ENCODE data around the gene ABHD12.
A peak's percentile ranks its signal among the peaks of the same experiment; 100 is the strongest.

The ABHD12 gene

DNA sequence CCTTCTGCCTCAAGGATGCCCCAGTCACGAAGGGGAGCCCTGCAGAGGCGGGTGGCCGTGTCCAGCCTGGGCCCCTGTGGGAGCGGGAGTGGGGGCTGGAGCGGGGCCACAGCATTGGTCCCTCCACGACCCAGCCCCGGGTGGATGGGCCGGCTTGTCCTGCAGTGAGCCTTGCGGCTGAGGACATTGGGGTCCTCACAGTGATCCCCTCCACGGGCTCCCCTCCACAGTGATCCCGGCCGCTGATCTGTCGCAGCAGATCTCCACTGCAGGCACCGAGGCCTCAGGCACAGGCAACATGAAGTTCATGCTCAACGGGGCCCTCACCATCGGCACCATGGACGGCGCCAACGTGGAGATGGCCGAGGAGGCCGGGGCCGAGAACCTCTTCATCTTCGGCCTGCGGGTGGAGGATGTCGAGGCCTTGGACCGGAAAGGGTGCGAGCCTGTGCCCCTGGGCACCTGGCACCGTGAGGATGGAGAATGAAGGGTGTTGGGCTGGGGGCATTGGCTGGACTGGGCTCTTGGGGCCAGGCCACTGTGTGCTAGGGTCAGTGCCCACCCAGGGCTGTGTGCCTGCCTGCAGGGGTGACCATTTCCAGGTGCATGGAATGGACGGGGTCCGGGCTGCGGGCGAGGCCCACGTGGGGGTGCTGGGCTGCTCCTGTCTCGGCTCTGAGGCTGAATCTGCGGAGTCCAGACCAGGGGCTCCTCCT is 98.3 kb downstream of the ABHD12 start:
- Histone ChIP-seq H3K27me3 (ENCODE audit: control insufficient read depth in 2 of 2, insufficient read depth in 2 of 2, low read length in 2 of 2) (no peaks in the 10 kb centered on the region), H3K9ac (ENCODE audit: low read depth in 1 of 2, low read length in 2 of 2) (no peak overlapping the region), H3K27ac (ENCODE audit: low read depth in 2 of 2, low read length in 2 of 2) (peak overlapping the region in 1 of 2 donors; percentile 4), H3K9me3 (ENCODE audit: control insufficient read depth in 2 of 2, low read length in 2 of 2) (no peaks in the 10 kb centered on the region), H3K36me3 (ENCODE audit: control insufficient read depth in 2 of 2, insufficient read depth in 2 of 2, low read length in 2 of 2) (peaks cover 69 to 82% of the 10 kb centered on the region in 2 donors), H3K4me1 (ENCODE audit: control insufficient read depth in 2 of 2, insufficient read depth in 2 of 2, low read length in 2 of 2) (peaks cover 20% of the 10 kb centered on the region in 2 donors), H3K4me3 (ENCODE audit: low read length in 2 of 2) (no peak overlapping the region)

DNA sequence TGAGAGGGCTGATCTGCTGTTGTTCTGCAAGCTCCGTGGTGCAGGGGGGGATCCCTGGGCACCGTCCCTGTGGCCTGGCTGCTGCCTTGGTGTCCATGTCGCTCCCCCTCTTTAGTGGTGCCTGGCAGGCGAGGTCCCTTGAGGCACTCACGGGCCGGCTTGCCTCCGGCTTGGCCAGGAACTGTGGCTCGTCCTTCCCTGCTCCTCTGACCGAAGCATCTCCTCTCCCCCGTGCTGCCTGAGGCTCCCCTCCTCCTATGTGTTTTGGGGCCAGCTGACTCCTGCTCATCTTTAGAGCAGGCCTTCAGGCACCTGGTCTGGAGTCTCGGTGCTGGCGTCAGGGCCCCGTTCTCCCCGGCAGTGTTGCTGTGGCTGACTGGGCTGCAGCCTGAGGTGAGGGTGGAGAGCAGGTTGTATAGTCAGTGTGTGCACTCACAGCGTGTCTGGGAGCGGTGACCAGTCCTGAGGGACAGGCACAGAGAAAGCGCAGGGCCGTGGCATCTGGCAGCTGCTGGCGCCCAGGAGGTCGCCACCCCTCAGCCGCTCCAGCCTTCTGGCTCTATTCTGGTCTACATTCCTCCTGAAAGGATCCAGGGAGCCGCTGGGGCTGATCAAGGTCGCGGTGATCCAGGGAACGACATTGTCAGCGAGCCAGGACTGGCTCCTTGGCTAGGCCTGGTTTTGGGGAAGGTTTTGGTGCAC is 99.1 kb downstream of the ABHD12 start:
- no peaks in the 10 kb centered on the region for H3K27me3 ChIP-seq (ENCODE audit: control insufficient read depth in 2 of 2, insufficient read depth in 2 of 2, low read length in 2 of 2)
- peaks cover 68 to 83% of the 10 kb centered on the region in 2 donors for H3K36me3 ChIP-seq (ENCODE audit: control insufficient read depth in 2 of 2, insufficient read depth in 2 of 2, low read length in 2 of 2)
- no peak overlapping the region for H3K9ac ChIP-seq (ENCODE audit: low read depth in 1 of 2, low read length in 2 of 2)
- H3K4me3 ChIP-seq (ENCODE audit: low read length in 2 of 2), result no peak overlapping the region
- H3K27ac ChIP-seq (ENCODE audit: low read depth in 2 of 2, low read length in 2 of 2), result peak overlapping the region in 1 of 2 donors; percentile 4
- peaks cover 16 to 17% of the 10 kb centered on the region in 2 donors for H3K4me1 ChIP-seq (ENCODE audit: control insufficient read depth in 2 of 2, insufficient read depth in 2 of 2, low read length in 2 of 2)
- no peaks in the 10 kb centered on the region for H3K9me3 ChIP-seq (ENCODE audit: control insufficient read depth in 2 of 2, low read length in 2 of 2)

DNA sequence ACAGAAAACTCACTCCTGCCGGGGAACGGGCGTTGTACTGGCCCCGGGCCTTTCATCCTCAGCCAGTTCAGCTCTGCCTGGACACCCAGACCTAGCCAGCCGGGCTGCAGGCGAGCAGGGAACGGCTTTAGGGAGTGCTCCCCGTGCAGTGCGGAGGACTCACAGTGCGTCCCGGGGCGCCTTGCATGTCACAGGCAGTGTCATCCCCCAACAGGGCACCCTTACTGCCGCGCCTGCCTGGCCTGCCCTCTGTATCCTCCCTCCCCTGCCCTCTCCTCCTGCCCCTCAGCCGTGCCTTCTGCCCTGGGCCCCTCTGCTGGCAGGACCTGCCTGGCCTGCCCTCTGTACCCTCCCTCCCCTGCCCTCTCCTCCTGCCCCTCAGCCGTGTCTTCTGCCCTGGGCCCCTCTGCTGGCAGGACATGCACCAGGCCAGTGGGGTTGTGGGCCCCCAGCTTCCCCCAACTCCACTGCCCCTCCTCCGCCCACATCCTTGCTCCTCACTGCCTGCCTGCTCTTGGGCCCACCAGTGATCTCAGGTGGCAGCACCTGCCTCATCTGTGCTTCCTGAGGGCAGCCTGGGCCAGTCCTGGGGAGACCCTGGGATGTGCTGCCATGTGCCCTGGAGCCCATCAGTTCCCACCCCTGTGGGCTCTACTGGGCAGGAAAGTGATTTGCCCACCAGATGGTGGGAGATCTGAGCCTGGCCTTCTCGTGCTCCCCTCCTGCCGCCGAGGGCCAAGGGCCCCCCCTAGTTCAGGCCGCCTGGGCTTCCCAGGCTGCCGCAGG is 99.8 kb downstream of the ABHD12 start:
- Histone ChIP-seq H3K27me3 (ENCODE audit: control insufficient read depth in 2 of 2, insufficient read depth in 2 of 2, low read length in 2 of 2) (no peaks in the 10 kb centered on the region), H3K27ac (ENCODE audit: low read depth in 2 of 2, low read length in 2 of 2) (no peak overlapping the region), H3K4me1 (ENCODE audit: control insufficient read depth in 2 of 2, insufficient read depth in 2 of 2, low read length in 2 of 2) (peaks cover 8 to 12% of the 10 kb centered on the region in 2 donors), H3K36me3 (ENCODE audit: control insufficient read depth in 2 of 2, insufficient read depth in 2 of 2, low read length in 2 of 2) (peaks cover 68 to 83% of the 10 kb centered on the region in 2 donors), H3K4me3 (ENCODE audit: low read length in 2 of 2) (no peak overlapping the region), H3K9me3 (ENCODE audit: control insufficient read depth in 2 of 2, low read length in 2 of 2) (no peaks in the 10 kb centered on the region), H3K9ac (ENCODE audit: low read depth in 1 of 2, low read length in 2 of 2) (no peak overlapping the region)

DNA sequence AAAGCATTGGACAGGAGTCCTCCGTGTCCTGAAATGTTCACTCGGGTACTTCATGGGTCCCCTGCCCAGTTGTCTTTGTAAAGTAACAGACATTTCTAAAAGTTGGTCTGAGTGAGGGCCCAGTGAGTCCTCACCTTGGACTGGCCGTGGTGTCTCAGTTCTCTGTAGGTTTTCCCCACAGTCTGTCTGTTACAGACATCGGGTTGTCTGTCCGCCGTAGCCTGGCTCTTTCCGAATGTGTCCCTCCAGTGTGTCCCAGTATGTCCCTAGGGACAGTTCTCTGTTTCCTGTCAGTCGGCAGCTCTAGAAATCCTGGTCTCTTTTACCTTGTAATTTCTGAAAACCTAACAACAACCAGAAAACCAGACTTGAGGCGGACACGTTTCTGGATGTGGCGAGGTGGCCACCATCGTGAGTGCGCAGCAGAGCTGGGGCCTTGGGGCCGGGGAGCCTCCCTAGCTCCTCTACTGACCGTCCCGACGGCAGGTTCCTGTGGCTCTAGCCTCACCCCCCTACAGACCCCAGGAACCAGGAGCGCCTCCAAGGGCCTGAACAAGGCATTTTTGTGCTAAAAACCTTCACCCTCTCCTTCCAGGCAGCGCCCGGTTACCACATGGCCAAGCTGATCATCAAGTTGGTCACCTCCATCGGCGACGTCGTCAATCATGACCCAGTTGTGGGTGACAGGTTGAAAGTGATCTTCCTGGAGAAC is 100.6 kb downstream of the ABHD12 start:
- no peaks in the 10 kb centered on the region for H3K27me3 ChIP-seq (ENCODE audit: control insufficient read depth in 2 of 2, insufficient read depth in 2 of 2, low read length in 2 of 2)
- H3K4me3 ChIP-seq (ENCODE audit: low read length in 2 of 2), result no peak overlapping the region
- H3K27ac ChIP-seq (ENCODE audit: low read depth in 2 of 2, low read length in 2 of 2), result no peak overlapping the region
- H3K36me3 ChIP-seq (ENCODE audit: control insufficient read depth in 2 of 2, insufficient read depth in 2 of 2, low read length in 2 of 2), result peaks cover 74 to 85% of the 10 kb centered on the region in 2 donors
- no peaks in the 10 kb centered on the region for H3K9me3 ChIP-seq (ENCODE audit: control insufficient read depth in 2 of 2, low read length in 2 of 2)
- H3K4me1 ChIP-seq (ENCODE audit: control insufficient read depth in 2 of 2, insufficient read depth in 2 of 2, low read length in 2 of 2), result peaks cover under 1 to 4% of the 10 kb centered on the region in 2 donors
- no peak overlapping the region for H3K9ac ChIP-seq (ENCODE audit: low read depth in 1 of 2, low read length in 2 of 2)

DNA sequence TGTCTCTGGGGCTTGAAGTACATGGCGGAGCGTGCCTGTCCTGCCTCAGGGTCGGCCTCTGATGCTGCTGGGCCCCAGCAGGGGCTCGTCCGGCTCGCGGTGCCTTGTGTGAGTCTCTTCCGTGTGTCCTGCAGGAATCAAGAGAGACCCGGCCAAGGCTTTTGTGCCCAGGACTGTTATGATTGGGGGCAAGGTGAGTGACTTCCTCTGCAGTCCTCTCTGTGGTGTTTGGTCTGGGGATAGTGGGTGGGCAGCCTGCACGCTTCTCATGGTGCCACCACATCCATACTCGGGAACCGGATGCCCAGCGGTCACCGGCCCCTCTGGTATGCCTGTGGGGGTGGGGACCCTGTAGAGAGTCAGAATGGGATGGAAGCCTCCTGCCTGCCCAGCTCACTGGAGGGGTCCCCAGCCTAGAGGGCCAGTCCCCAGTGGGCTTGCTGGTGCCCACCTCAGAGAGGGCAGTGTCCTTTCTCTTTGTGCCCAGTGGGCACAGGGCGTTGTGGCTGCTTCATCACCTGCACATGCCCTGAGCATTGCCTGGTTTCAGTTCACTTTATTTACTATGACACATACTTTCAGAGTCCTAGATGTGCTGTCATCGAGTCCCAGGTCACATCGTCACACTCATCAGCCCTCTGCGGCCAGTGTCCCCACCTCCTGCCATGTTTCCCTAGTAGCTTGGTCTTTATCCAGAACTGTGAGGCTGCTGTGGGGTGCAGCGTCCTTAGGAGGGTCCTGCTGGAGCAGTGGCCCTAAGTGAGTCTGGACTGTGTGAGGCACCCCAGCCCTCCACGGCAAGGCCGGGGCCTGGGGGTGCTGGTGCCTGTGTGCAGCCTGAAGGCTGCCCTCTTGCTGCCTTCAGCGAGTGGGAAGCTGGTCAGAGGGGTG is 102.1 kb downstream of the ABHD12 start:
- peaks cover 85 to 88% of the 10 kb centered on the region in 2 donors for H3K36me3 ChIP-seq (ENCODE audit: control insufficient read depth in 2 of 2, insufficient read depth in 2 of 2, low read length in 2 of 2)
- no peak overlapping the region for H3K9ac ChIP-seq (ENCODE audit: low read depth in 1 of 2, low read length in 2 of 2)
- no peaks in the 10 kb centered on the region for H3K9me3 ChIP-seq (ENCODE audit: control insufficient read depth in 2 of 2, low read length in 2 of 2)
- H3K27me3 ChIP-seq (ENCODE audit: control insufficient read depth in 2 of 2, insufficient read depth in 2 of 2, low read length in 2 of 2), result no peaks in the 10 kb centered on the region
- peak overlapping the region in 1 of 2 donors; percentile 48 for H3K27ac ChIP-seq (ENCODE audit: low read depth in 2 of 2, low read length in 2 of 2)
- no peaks in the 10 kb centered on the region for H3K4me1 ChIP-seq (ENCODE audit: control insufficient read depth in 2 of 2, insufficient read depth in 2 of 2, low read length in 2 of 2)
- H3K4me3 ChIP-seq (ENCODE audit: low read length in 2 of 2), result no peak overlapping the region

DNA sequence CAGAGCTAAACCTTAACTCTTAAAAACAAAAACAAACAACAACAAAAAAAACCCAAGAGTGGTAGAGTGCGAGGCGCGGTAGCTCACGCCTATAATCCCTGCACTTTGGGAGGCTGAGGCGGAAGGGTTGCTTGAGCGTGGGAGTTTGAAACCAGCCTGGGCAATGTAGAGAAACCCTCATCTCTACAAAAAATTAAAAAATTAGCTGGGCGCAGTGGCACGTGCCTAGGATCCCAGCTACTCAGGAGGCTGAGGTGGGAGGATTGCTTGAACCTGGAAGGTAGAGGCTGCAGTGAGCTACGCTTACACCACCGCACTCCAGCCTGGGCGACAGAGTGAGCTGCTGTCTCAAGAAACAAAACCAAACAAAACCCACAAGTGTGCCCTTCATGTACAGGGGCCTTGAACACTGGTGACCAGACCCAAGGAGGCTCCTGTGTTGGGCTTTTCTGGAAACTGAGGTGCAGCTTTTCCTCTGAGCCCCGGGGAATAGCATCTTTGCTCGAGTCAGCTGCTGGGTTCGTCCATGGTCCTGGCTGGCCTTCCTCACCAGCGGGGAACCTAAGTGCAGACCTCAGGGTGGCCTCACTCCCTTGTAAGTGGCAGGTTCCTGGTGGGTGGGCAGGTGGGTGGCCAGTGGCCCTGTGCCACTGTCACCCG is 102.9 kb downstream of the ABHD12 start:
- peaks cover 90 to 91% of the 10 kb centered on the region in 2 donors for H3K36me3 ChIP-seq (ENCODE audit: control insufficient read depth in 2 of 2, insufficient read depth in 2 of 2, low read length in 2 of 2)

DNA sequence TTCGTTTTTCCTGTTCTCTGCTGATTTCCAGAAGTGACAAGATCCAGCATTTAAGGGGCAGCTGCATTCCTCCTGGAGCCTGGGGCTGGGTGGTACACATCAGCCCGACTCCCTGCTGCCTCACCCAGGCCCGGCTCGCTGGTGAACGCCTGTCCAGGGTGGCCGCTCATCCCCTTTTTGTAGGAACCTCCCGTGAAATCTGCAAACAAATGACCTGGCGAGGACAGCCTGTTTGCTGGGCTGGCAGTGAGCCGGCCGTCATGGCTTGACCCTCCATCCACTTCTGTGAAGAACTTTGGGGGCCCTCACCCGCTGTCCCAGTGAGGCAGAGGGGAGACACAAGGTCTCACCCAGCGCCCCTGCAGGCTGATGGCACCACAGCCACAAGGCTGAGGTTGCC is 103.7 kb downstream of the ABHD12 start:
- H3K36me3 ChIP-seq (ENCODE audit: control insufficient read depth in 2 of 2, insufficient read depth in 2 of 2, low read length in 2 of 2), result peaks cover 90 to 91% of the 10 kb centered on the region in 2 donors
- no peak overlapping the region for H3K4me3 ChIP-seq (ENCODE audit: low read length in 2 of 2)
- no peak overlapping the region for H3K27ac ChIP-seq (ENCODE audit: low read depth in 2 of 2, low read length in 2 of 2)
- H3K9ac ChIP-seq (ENCODE audit: low read depth in 1 of 2, low read length in 2 of 2), result no peak overlapping the region
- no peaks in the 10 kb centered on the region for H3K4me1 ChIP-seq (ENCODE audit: control insufficient read depth in 2 of 2, insufficient read depth in 2 of 2, low read length in 2 of 2)
- no peaks in the 10 kb centered on the region for H3K27me3 ChIP-seq (ENCODE audit: control insufficient read depth in 2 of 2, insufficient read depth in 2 of 2, low read length in 2 of 2)
- no peaks in the 10 kb centered on the region for H3K9me3 ChIP-seq (ENCODE audit: control insufficient read depth in 2 of 2, low read length in 2 of 2)

More for the DNA sequence above, 102.9 kb downstream of the ABHD12 start:
- Histone ChIP-seq H3K27ac (ENCODE audit: low read depth in 2 of 2, low read length in 2 of 2) (peak overlapping the region in 1 of 2 donors; percentile 48), H3K9ac (ENCODE audit: low read depth in 1 of 2, low read length in 2 of 2) (no peak overlapping the region), H3K4me1 (ENCODE audit: control insufficient read depth in 2 of 2, insufficient read depth in 2 of 2, low read length in 2 of 2) (no peaks in the 10 kb centered on the region), H3K9me3 (ENCODE audit: control insufficient read depth in 2 of 2, low read length in 2 of 2) (no peaks in the 10 kb centered on the region), H3K27me3 (ENCODE audit: control insufficient read depth in 2 of 2, insufficient read depth in 2 of 2, low read length in 2 of 2) (no peaks in the 10 kb centered on the region), H3K4me3 (ENCODE audit: low read length in 2 of 2) (no peak overlapping the region)

DNA sequence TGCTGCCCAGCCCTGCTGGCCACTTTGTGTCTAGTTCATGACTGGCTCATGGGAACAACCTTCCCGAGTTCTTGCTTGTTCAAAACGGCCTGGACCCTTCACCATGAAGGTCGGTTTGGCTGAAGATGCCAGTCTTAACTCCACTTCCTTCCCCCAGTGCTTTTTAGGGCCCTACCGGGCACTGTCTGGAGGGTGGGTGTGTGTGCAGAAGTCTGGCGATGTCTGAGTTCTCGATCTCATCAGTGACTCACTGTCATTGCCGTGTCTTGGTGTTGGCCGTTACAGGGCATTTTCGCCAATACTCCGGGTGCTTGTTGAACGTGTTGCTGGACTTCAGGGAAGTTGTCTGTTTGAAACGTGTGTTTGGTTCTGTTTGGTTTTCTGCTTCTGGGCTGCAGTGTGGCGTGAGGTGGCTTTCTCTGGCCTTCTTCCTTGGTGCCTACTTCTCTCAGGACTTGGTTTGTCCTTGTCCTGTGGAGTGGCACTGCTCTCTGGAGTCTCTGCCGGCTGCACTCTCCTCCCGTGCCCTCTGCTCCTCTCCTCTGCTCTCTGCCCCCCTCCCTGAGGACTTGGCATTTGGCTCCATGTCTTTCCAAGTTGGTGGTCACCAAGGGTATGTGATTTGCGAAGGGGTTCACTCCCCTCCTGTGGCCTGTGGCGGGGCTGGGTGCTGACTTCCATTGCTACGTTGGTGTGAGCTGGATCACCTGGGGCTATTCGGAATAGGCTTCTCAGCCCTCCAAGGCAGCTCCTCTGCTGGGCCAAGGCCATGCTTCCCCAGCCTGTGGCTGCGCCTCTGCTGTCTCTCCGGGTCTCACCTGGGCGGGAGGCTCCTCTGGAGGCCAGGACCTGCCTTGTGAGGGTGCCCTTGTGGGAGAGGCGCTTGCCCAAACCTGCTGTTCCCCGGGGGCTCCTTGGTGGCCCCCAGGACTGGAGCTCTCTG is 104.5 kb downstream of the ABHD12 start:
- Histone ChIP-seq H3K9ac (ENCODE audit: low read depth in 1 of 2, low read length in 2 of 2) (no peak overlapping the region), H3K4me1 (ENCODE audit: control insufficient read depth in 2 of 2, insufficient read depth in 2 of 2, low read length in 2 of 2) (no peaks in the 10 kb centered on the region), H3K9me3 (ENCODE audit: control insufficient read depth in 2 of 2, low read length in 2 of 2) (no peaks in the 10 kb centered on the region), H3K27ac (ENCODE audit: low read depth in 2 of 2, low read length in 2 of 2) (no peak overlapping the region), H3K4me3 (ENCODE audit: low read length in 2 of 2) (no peak overlapping the region), H3K36me3 (ENCODE audit: control insufficient read depth in 2 of 2, insufficient read depth in 2 of 2, low read length in 2 of 2) (peaks cover 90 to 91% of the 10 kb centered on the region in 2 donors), H3K27me3 (ENCODE audit: control insufficient read depth in 2 of 2, insufficient read depth in 2 of 2, low read length in 2 of 2) (no peaks in the 10 kb centered on the region)
